ENCODE results near the gene TMEM232.

DNA sequence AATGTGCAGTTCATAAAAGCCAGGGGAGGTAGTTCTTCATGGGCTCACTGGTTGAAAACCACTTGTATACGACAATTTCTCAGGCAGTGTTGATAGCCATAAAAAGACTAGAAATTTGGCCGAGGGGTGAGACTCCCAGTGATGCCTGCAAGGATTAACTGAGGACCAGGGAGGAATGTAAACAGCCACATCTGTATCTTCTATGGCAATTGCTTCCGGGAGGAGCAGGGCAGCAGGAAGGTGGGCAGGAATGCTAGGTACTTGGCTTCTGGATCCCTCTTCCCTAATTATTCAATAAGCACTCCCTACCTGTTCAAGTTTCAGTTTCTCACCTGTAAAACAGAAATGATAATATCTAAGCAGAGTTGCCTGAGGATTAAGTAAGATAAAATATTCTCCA, 45.4 kb downstream of the TMEM232 start:
- TF ChIP-seq, protein P1, sequence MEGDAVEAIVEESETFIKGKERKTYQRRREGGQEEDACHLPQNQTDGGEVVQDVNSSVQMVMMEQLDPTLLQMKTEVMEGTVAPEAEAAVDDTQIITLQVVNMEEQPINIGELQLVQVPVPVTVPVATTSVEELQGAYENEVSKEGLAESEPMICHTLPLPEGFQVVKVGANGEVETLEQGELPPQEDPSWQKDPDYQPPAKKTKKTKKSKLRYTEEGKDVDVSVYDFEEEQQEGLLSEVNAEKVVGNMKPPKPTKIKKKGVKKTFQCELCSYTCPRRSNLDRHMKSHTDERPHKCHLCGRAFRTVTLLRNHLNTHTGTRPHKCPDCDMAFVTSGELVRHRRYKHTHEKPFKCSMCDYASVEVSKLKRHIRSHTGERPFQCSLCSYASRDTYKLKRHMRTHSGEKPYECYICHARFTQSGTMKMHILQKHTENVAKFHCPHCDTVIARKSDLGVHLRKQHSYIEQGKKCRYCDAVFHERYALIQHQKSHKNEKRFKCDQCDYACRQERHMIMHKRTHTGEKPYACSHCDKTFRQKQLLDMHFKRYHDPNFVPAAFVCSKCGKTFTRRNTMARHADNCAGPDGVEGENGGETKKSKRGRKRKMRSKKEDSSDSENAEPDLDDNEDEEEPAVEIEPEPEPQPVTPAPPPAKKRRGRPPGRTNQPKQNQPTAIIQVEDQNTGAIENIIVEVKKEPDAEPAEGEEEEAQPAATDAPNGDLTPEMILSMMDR (optimal IDR thresholded peaks at IDR 0.05 in 1 of 3, IDR thresholded peaks at IDR 0.05 in 1 of 3, conservative IDR thresholded peaks at IDR 0.05 in 1 of 3; ENCODE audit: extremely low read depth in 1 of 3, insufficient read depth in 2 of 3, low read length in 3 of 3), result no peak
- no peak for TF ChIP-seq EZH2 (IDR thresholded peaks at IDR 0.05; ENCODE audit: low read length)

All from keratinocyte (primary cell).